ENCODE measurements around the gene C19orf67. TPM values are rescaled to one million over a fixed set of nuclear protein-coding genes. Genes with fewer than 3 reads are reported as not detected.
"Not testable (repeated sequence)": the region's sequence is repeated elsewhere in the genome, so short reads cannot be mapped to it uniquely, and the experiment has no call there.

C19orf67 gene
- total RNA-seq, 1 donor from 2014 or later, result not detected

DNA sequence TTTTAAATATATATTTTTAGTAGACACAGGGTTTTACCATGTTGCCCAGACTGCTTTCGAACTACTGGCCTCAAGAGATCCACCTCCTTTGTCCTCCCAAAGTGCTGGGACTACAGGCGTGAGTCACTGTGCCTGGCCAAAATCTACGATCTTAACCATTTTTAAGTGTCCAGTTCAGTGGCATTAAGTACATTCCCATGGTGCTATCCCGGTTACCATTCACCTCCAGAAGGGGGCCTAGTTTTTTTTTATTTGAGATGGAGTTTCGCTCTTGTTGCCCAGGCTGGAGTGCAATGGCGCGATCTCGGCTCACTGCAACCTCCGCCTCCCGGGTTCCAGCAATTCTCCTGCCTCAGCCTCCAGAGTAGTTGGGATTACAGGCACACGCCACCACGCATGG is 50.4 kb downstream of the C19orf67 start:
- DNase-seq (ENCODE audit: low spot score in 2 of 2); FAIRE-seq: not testable (repeated sequence)

DNA sequence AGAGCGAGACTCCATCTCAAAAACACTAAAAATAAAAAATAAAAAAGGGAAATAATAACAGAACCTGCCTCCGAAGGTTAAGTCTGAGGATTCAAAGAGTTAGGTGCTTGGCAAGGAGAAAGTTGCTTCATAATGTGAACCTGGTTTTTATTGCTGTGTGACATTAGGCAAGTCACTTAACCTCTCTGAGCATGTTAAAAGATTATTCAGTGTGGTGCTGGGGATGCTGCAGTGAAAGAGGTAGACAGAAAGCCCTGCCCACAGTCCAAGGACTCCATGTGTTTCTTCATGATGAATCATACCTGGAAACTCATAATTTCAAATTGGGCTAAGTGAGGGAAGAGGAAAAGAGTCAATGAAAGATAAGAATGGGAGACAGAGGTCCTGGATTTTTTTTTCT is 51.6 kb downstream of the C19orf67 start:
- no peak for FAIRE-seq
- no peak for DNase-seq (ENCODE audit: low spot score in 2 of 2)

DNA sequence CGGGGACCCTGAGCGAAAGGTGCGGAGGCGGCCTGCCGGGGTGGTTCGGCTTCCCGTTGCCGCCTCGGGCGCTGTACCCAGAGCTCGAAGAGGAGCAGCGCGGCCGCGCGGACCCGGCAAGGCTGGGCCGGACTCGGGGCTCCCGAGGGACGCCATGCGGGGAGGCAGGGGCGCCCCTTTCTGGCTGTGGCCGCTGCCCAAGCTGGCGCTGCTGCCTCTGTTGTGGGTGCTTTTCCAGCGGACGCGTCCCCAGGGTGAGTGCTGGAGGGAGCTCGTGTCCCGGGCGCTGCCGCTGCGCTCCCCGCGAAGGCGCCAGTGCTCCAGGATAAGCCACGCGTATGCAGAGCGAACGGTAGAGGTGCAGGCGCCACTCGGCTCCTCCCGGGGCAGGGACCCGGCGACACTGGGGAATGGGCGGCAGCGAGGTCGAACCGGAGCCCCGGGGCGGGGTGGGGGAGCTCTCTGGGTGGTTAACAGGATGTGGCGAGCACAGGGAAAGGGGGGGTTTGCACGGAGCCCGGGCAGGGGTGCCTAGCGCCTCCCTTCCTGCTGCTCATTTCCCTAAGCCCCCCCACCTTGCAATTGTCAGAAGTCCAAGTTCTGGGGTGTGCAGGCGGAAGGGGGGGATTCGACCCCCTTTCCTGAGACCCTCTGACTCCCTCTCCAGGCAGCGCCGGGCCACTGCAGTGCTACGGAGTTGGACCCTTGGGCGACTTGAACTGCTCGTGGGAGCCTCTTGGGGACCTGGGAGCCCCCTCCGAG is 53.7 kb downstream of the C19orf67 start, which contains the start of gene IL27RA:
IL27RA (plus strand) TSS at position 44 of the 762 bp plus-strand sequence; CDS start at position 155, 111 bp downstream.
- no peak for FAIRE-seq
- peak in 1 of 2 donors; percentile 66 for DNase-seq (ENCODE audit: low spot score in 2 of 2)

Other genes starting within 250 kb of the C19orf67 start
- 3.7 TPM for gene NANOS3, start 208.6 kb downstream of the C19orf67 start, total RNA-seq
- 13.0 TPM for gene BRME1, start 179.7 kb downstream of the C19orf67 start, total RNA-seq
- 10.2 TPM for gene CC2D1A, start 179.6 kb downstream of the C19orf67 start, total RNA-seq
- 0.41 TPM for gene PODNL1, start 147.4 kb downstream of the C19orf67 start, total RNA-seq
- gene DCAF15, start 133.3 kb downstream of the C19orf67 start, total RNA-seq, result 13.0 TPM
- 1.2 TPM for gene RFX1, start 79.5 kb downstream of the C19orf67 start, total RNA-seq
- not detected for gene RLN3, start 57.6 kb downstream of the C19orf67 start, total RNA-seq
- gene IL27RA, start 54.0 kb downstream of the C19orf67 start, total RNA-seq, result 5.7 TPM
- gene PALM3, start 23.7 kb downstream of the C19orf67 start, total RNA-seq, result 3.3 TPM
- gene MISP3, start 13.0 kb downstream of the C19orf67 start, total RNA-seq, result 0.41 TPM
- 43.2 TPM for gene SAMD1, start 5.0 kb upstream of the C19orf67 start, total RNA-seq
- 22.0 TPM for gene PRKACA, start 32.0 kb upstream of the C19orf67 start, total RNA-seq
- gene ASF1B, start 50.8 kb upstream of the C19orf67 start, total RNA-seq, result 1.2 TPM
- gene ADGRL1, start 120.4 kb upstream of the C19orf67 start, total RNA-seq, result 41.6 TPM